ENCODE data around the gene RIC1.
"Not testable (repeated sequence)": the region's sequence is repeated elsewhere in the genome, so short reads cannot be mapped to it uniquely, and the experiment has no call there.

RIC1 gene

DNA sequence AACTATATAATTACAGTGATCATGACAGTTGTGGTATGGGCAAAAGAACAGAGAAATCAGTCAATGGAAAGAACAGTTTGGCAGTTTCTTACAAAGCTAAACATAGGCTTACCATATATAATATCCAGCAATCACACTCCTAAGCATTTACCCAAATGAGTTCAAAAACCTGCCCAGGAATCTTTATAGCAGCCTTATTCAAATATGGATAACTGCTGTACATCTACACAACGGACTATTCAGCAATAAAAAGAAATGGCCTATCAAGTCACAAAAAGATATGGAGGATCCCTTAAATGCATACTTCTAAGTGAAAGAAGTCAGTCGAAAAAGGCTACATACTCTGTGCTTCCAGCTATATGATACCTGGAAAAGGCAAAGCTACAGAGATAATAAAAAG lies 167.4 kb downstream of the RIC1 start:
- H3K27ac ChIP-seq = no peak overlapping the region
- no peak for TF ChIP-seq ZFX (IDR thresholded peaks at IDR 0.05)
- TF ChIP-seq, protein P1, sequence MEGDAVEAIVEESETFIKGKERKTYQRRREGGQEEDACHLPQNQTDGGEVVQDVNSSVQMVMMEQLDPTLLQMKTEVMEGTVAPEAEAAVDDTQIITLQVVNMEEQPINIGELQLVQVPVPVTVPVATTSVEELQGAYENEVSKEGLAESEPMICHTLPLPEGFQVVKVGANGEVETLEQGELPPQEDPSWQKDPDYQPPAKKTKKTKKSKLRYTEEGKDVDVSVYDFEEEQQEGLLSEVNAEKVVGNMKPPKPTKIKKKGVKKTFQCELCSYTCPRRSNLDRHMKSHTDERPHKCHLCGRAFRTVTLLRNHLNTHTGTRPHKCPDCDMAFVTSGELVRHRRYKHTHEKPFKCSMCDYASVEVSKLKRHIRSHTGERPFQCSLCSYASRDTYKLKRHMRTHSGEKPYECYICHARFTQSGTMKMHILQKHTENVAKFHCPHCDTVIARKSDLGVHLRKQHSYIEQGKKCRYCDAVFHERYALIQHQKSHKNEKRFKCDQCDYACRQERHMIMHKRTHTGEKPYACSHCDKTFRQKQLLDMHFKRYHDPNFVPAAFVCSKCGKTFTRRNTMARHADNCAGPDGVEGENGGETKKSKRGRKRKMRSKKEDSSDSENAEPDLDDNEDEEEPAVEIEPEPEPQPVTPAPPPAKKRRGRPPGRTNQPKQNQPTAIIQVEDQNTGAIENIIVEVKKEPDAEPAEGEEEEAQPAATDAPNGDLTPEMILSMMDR (conservative IDR thresholded peaks at IDR 0.05) = no peak

DNA sequence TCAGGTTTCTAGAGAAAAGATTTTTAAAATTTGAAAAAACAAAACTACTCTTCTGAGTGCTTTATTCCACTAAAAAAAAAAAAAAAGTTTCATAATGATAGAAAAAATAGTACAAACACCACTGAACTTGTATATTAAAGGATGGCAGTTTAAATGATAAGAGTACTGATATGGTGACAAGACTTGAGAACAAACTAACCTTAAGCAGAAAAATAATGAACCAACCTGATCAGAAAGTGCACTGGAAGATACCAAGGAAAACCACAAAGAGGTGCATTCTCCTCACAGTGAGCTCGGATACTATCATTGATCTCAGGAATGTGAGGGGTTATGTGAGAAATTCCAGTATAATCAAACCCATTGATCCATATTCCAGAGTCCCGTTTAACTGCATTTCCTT lies 169.7 kb downstream of the RIC1 start:
- no peak overlapping the region for H3K27ac ChIP-seq
- no peak for TF ChIP-seq ZFX (IDR thresholded peaks at IDR 0.05)
- TF ChIP-seq, protein P1 (conservative IDR thresholded peaks at IDR 0.05) = no peak

DNA sequence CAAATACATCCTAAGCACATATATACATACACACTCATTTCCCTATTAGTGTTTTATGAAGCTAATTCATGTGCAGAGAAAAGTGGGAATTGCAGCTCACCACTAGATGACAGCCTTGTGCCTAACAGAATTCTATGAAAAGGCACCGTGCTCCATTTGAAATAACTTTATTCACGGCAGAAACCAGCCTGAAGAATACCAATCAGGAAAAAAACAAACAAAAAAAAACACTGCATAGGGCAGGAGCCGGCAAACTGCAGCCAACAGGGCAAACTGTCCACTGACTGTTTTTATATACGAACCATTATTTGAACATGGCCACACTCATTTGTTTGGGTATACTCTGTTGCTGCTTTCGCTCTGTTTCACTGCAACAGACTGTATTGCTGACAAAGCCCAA lies 170.4 kb downstream of the RIC1 start:
- no peak overlapping the region for H3K27ac ChIP-seq
- no peak for TF ChIP-seq ZFX (IDR thresholded peaks at IDR 0.05)
- TF ChIP-seq, protein P1 (conservative IDR thresholded peaks at IDR 0.05) = peak; percentile 96

DNA sequence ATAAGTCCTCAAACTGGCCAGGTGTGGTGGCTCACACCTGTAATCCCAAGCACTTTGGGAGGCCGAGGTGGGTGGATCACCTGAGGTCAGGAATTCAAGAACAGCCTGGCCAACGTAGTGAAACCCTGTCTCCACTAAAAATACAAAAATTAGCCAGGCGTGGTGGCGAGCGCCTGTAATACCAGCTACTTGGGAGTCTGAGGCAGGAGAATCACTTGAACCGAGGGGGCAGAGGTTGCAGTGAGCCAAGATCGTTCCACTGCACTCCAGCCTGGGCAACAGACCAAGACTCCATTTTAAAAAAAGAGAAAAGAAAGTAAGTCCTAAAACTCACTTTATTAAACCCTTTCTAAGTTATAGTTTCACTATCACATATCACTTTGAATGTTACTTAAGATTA lies 171.5 kb downstream of the RIC1 start:
- not testable (repeated sequence) for H3K27ac ChIP-seq

DNA sequence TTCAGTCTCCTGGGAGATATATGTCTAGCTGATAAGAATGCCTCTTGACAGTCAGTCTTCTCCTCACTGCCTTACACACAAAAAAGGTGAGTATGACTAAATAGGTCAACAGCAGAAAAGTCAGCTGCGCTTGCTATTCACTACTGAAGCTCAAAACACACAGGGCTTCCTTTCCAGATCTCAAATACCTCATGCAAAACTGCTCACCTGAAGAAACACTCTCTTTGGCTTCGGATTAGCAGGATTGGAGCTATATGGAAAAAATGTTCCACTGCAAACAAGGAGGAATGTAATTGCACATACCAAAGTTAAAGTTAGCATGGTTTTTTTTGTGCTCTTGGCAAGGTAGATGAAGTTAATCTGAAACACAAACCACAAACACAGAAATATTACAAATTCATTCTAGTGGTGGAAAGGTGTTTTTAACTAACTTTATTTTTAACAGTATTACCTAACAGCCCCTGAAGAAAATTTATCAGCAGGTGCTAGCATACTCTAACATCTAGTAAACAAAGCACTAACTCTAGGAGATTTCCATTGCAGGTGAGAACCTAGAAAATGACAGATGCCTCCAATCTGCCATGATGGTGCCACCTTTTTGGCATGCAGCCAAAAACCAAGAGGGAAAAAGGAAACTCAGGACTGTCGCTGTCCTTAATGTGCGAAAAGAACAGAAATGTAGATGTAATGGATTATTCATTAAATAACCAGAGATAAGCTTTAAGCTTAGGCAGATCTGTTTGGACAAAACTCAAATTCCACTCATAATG lies 172.2 kb downstream of the RIC1 start:
- no peak for TF ChIP-seq ZFX (IDR thresholded peaks at IDR 0.05)

DNA sequence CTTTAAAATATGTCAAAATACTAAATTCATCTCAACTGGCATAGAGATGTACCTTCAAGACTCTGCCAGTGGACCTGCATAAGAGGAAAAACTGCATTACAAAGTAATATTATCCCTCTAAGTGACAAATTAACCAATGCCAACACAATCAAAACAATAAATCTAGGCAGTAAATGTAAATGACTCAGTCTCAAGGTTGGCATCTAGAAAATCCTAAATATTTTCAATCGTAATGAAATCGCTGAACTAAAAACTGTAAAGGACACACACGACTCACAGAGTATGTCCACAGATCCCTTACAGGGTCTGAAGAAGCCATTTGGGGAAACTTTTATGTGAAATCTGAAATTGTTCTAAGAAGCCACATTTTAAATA lies 172.8 kb downstream of the RIC1 start:
- no peak overlapping the region for H3K27ac ChIP-seq
- TF ChIP-seq, protein P1 (conservative IDR thresholded peaks at IDR 0.05) = no peak
- TF ChIP-seq ZFX (IDR thresholded peaks at IDR 0.05) = no peak

More for the DNA sequence above, 172.2 kb downstream of the RIC1 start:
- no peak overlapping the region for H3K27ac ChIP-seq

DNA sequence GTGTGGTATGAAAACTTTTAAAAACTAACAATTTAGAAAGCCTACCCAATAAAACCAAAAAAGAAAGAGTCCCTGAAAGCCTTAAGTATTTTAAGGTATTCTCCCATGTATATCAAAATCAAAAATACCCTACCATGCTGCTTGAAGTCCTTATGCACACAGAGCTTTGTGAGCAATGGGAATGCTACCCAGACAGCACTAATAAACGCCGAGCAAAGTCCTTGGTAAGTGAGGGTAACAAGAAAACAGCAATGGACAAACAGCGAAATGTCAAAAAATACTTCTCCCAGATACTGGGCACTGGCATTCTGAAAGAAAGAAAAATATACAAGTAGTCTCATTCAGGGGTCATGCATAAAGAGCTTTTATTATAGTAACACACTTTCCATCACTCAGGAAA lies 176.6 kb downstream of the RIC1 start:
- no peak overlapping the region for H3K27ac ChIP-seq
- TF ChIP-seq, protein P1 (conservative IDR thresholded peaks at IDR 0.05) = no peak
- no peak for TF ChIP-seq ZFX (IDR thresholded peaks at IDR 0.05)

DNA sequence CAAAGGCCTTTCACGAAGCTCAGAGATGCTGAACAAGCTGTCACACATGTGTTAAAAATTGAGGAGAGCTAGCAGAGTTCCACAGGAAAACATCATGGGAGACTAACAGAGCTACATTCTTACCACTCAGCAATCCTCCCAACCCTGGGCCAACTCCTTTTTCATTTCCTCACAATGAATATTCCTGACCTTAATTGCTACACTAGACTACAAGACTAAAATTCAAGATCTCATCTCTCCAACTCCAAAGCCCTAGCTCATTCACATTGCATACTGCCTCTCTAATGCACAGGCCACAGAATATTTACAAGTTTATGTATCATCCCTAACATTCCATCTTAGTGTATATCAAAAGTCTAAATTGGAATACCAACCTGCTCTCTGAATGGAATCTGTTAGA lies 182.8 kb downstream of the RIC1 start:
- no peak overlapping the region for H3K27ac ChIP-seq
- no peak for TF ChIP-seq ZFX (IDR thresholded peaks at IDR 0.05)
- TF ChIP-seq, protein P1 (conservative IDR thresholded peaks at IDR 0.05) = no peak
